ENCODE results near the gene DNAJA4. TPM values are rescaled to one million over a fixed set of nuclear protein-coding genes. Genes with fewer than 3 reads are reported as not detected.

Gene DNAJA4
- total and polyA plus RNA-seq, 2 of the 8 experiments (the other 6 are each of a cell fraction or from before 2014, with no cell fraction given): 3.6 to 6.2 TPM

- Histone ChIP-seq H4K5ac (ENCODE audit: insufficient read length, low read depth, low read length) (no peak overlapping the region), H3K79me1 (ENCODE audit: low read depth, low read length) (no peaks in the 10 kb centered on the region), H2BK15ac (ENCODE audit: low read length) (no peak overlapping the region), H3K4me3 (ENCODE audit: extremely low read depth in 1 of 4, insufficient read depth in 2 of 4, low read depth in 3 of 4, low read length in 4 of 4) (no peak overlapping the region), H2BK20ac (ENCODE audit: low read length) (no peak overlapping the region), H3K23ac (ENCODE audit: insufficient read length) (no peak overlapping the region), H3K4ac (replicated peaks; ENCODE audit: insufficient read length, low read depth, low read length) (no peak overlapping the region), H4K8ac (ENCODE audit: extremely low read depth, insufficient read depth, low read length) (no peak overlapping the region), H2BK120ac (replicated peaks; ENCODE audit: low read depth, low read length) (no peak overlapping the region), H3K9ac (replicated peaks in 1 of 4; ENCODE audit: extremely low read depth in 1 of 4, low read depth in 3 of 4, low read length in 3 of 4) (no peak overlapping the region), H2BK5ac (ENCODE audit: low read depth, low read length) (no peak overlapping the region), H3K18ac (ENCODE audit: extremely low read depth, low read length) (no peak overlapping the region), H3K79me2 (ENCODE audit: control insufficient read depth in 1 of 2, insufficient read depth in 2 of 2, low read length in 2 of 2) (no peaks in the 10 kb centered on the region), H3K27me3 (replicated peaks in 1 of 4; ENCODE audit: control insufficient read depth in 3 of 4, extremely low read depth in 1 of 4, insufficient read depth in 3 of 4, low read length in 3 of 4) (no peaks in the 10 kb centered on the region), H3K9me3 (ENCODE audit: insufficient read depth in 2 of 2, low read depth in 1 of 2, low read length in 1 of 2) (no peaks in the 10 kb centered on the region), H3K4me1 (replicated peaks in 1 of 4; ENCODE audit: control insufficient read depth in 3 of 4, insufficient read depth in 4 of 4, low read length in 3 of 4) (no peaks in the 10 kb centered on the region; a peak in 1 of 7 replicates), H3K56ac (replicated peaks; ENCODE audit: insufficient read length, low read depth, low read length) (no peak overlapping the region), H2AK5ac (ENCODE audit: low read depth, low read length) (no peak overlapping the region), H3K4me2 (ENCODE audit: insufficient read depth in 1 of 2, low read depth in 2 of 2, low read length in 2 of 2) (no peak overlapping the region), H4K91ac (replicated peaks; ENCODE audit: insufficient read length, low read length) (no peak overlapping the region), H3K14ac (ENCODE audit: insufficient read length) (no peak overlapping the region), H2AFZ (ENCODE audit: low read length) (no peak overlapping the region), H3K27ac (ENCODE audit: low read depth, low read length) (no peak overlapping the region), H3K36me3 (ENCODE audit: control insufficient read depth in 2 of 4, insufficient read depth in 4 of 4, low read length in 3 of 4) (no peaks in the 10 kb centered on the region), H3K23me2 (ENCODE audit: low read depth, low read length) (no peaks in the 10 kb centered on the region), H2BK12ac (ENCODE audit: low read depth, low read length) (no peak overlapping the region), H4K20me1 (replicated peaks in 1 of 2; ENCODE audit: control insufficient read depth in 1 of 2, insufficient read depth in 2 of 2, low read length in 2 of 2) (no peaks in the 10 kb centered on the region)
- no peak for TF ChIP-seq POLR2A (IDR thresholded peaks at IDR 0.05; ENCODE audit: control extremely low read depth in 1 of 2, low read depth in 2 of 2, low read length in 2 of 2)
- no peak for TF ChIP-seq TBP (IDR thresholded peaks at IDR 0.05; ENCODE audit: low read depth, low read length)
- TF ChIP-seq CBX5 (IDR thresholded peaks at IDR 0.05; ENCODE audit: low read depth, low read length): no peak
- TF ChIP-seq E2F6 (IDR thresholded peaks at IDR 0.05): no peak
- TF ChIP-seq SIN3A (conservative IDR thresholded peaks at IDR 0.05 in 1 of 2, IDR thresholded peaks at IDR 0.05 in 1 of 2; ENCODE audit: low read depth in 1 of 2, low read length in 2 of 2): no peak
- TF ChIP-seq RNF2 (IDR thresholded peaks at IDR 0.05; ENCODE audit: borderline replicate concordance, low read depth, low read length, missing control alignments, poor library complexity, severe bottlenecking): no peak
- TF ChIP-seq ATF3 (IDR thresholded peaks at IDR 0.05; ENCODE audit: insufficient read depth, low read depth, low read length): no peak
- TF ChIP-seq JUN (IDR thresholded peaks at IDR 0.05; ENCODE audit: low read depth, low read length): no peak
- TF ChIP-seq MAX (IDR thresholded peaks at IDR 0.05): no peak
- ChIA-PET POLR2A (ENCODE audit: partially characterized antibody) (interaction anchor here (1.1 kb wide), 1 partner anchor 9 kb away, joined by 3 read pairs; no protein-coding TSS in a partner anchor), CTCF (ENCODE audit: partially characterized antibody) (interaction anchor here (1.3 to 1.9 kb wide), 2 partner anchors 22 to 32 kb away, joined by 3 to 5 read pairs; no protein-coding TSS in a partner anchor)
- WGBS, 2 experiments (ENCODE audit: extremely low coverage in 1 of 2, insufficient coverage in 1 of 2, insufficient read length in 1 of 2, insufficient replicate concordance in 2 of 2, low coverage in 1 of 2, low lambda C conversion rate in 2 of 2, missing lambda C conversion rate in 1 of 2): 83% methylated on average over 3 of the region's 3 CpGs; no CpG with 5 or more reads in 1 of the 2 experiments
- FAIRE-seq (no peak), DNase-seq (ENCODE audit: low read depth in 1 of 2, low spot score in 2 of 2) (no peak)
Observed at GRCh38 chr15:78272776-78273175, 8.4 kb downstream of the DNAJA4 start.
